IPS-NIHi11 (cell line): ENCODE data around the gene PGM1.

ENCODE experiments used
- DNase-seq: peaks from one replicate; pipeline ENCODE4 v3.0.0; 2012; ENCODE audit warnings: mixed read lengths, low spot score

PGM1 gene

GRCh38 chr1:63665824-63666223 lies 72.6 kb downstream of the PGM1 start:
- no peak for DNase-seq

- DNase-seq: no peak
Observed at GRCh38 chr1:63668298-63668697, 75.1 kb downstream of the PGM1 start.

- DNase-seq: no peak
Observed at GRCh38 chr1:63669151-63669961, 76.1 kb downstream of the PGM1 start.

- no peak for DNase-seq
Observed at GRCh38 chr1:63670164-63670563, 77.0 kb downstream of the PGM1 start.

- DNase-seq: no peak
Observed at GRCh38 chr1:63671514-63671913, 78.3 kb downstream of the PGM1 start.

GRCh38 chr1:63674238-63674864 lies 81.1 kb downstream of the PGM1 start:
- DNase-seq: peak; percentile 89

GRCh38 chr1:63674865-63675419 lies 81.7 kb downstream of the PGM1 start:
- DNase-seq: no peak

GRCh38 chr1:63675420-63675931 lies 82.3 kb downstream of the PGM1 start:
- no peak for DNase-seq

GRCh38 chr1:63677497-63677896 lies 84.3 kb downstream of the PGM1 start:
- no peak for DNase-seq

- DNase-seq: no peak
Observed at GRCh38 chr1:63678200-63678599, 85.0 kb downstream of the PGM1 start.

- DNase-seq: no peak
Observed at GRCh38 chr1:63679076-63679475, 85.9 kb downstream of the PGM1 start.

GRCh38 chr1:63679589-63679988 lies 86.4 kb downstream of the PGM1 start:
- no peak for DNase-seq

- no peak for DNase-seq
Observed at GRCh38 chr1:63682936-63683335, 89.7 kb downstream of the PGM1 start.

- no peak for DNase-seq
Observed at GRCh38 chr1:63683759-63684158, 90.5 kb downstream of the PGM1 start.

- DNase-seq: no peak
Observed at GRCh38 chr1:63686696-63687095, 93.5 kb downstream of the PGM1 start.

- no peak for DNase-seq
Observed at GRCh38 chr1:63688302-63688890, 95.2 kb downstream of the PGM1 start.

- DNase-seq: no peak
Observed at GRCh38 chr1:63690966-63691700, 97.9 kb downstream of the PGM1 start.

- DNase-seq: peak; percentile 76
Observed at GRCh38 chr1:63691701-63692425, 98.7 kb downstream of the PGM1 start.

- no peak for DNase-seq
Observed at GRCh38 chr1:63693944-63694571, 100.8 kb downstream of the PGM1 start.

- no peak for DNase-seq
Observed at GRCh38 chr1:63698001-63698838, 105.0 kb downstream of the PGM1 start.
